Lower leg skin (tissue), 4 donors: ENCODE data around the gene SVEP1. TPM values are rescaled to one million over a fixed set of nuclear protein-coding genes. Genes with fewer than 3 reads are reported as not detected.
A peak's percentile ranks its signal among the peaks of the same experiment; 100 is the strongest.

Experiments
- DNase-seq, 2 donors: peaks; one replicate each; pipeline ENCODE4 v3.0.0-alpha.2; 2019; ENCODE audit warnings: low spot score in 2 of 2
- H3K4me3 ChIP-seq: fragments of 200-600 bp; sonication (generic); 2 replicates; pipeline ENCODE4 v1.5.1; 2017; ENCODE audit warnings: mild to moderate bottlenecking, low read depth; ENCODE audit not compliant: poor library complexity, severe bottlenecking
- CTCF ChIP-seq, 3 donors: fragments of 450-650 bp; IDR thresholded peaks; one replicate each; pipeline ENCODE4 v1.5.1; 2016; ENCODE audit warnings: antibody characterized with exemption in 3 of 3, mild to moderate bottlenecking in 3 of 3, moderate library complexity in 2 of 3
- POLR2A ChIP-seq, 2 donors: fragments of 450-650 bp; IDR thresholded peaks; one replicate each; pipeline ENCODE4 v1.6.1; 2016 to 2017; ENCODE audit warnings: antibody characterized with exemption in 2 of 2, mild to moderate bottlenecking in 1 of 2, moderate library complexity in 1 of 2
- WGBS, 2 donors: methylation state at CpG; one replicate each; pipeline ENCODE4 v1.1.5; 2018; 5-methylcytosine and 5-hydroxymethylcytosine counted together
- intact Hi-C: fragments of 100-400 bp; cut with DNase I; formaldehyde crosslinking; loops from one replicate; pipeline ENCODE4 v1.15.0; 2023; ENCODE audit warnings: low total_unique reads
- total RNA-seq, 4 donors: library from RNA; depleted of rRNA; stranded (reverse); fragments of >200 nt; gene quantifications; one replicate each; pipeline ENCODE4 v1.1.0, GENCODE V29; 2016

SVEP1 gene
- 10 to 100 TPM; 11.1 to 39.0 (median 14.7) TPM for total RNA-seq

GRCh38 chr9:110579034-110579861, at the start of gene SVEP1:
SVEP1 (minus strand) TSS chr9:110579741; CDS start chr9:110579543, 198 bp downstream.
- WGBS, 2 donors: 0 to 2% methylated on average over 25 to 27 of the region's 89 CpGs
- no peak for TF ChIP-seq POLR2A (IDR thresholded peaks at IDR 0.05)
- no peak for TF ChIP-seq CTCF (IDR thresholded peaks at IDR 0.05)
- intact Hi-C loops: no loop called here
- peak within 1 kb of the TSS; percentile 27 for H3K4me3 ChIP-seq
- DNase-seq: peak in 1 of 2 donors; percentile 85

GRCh38 chr9:110626101-110626829, 46.7 kb upstream of the SVEP1 start:
- TF ChIP-seq POLR2A (IDR thresholded peaks at IDR 0.05) (no peak), CTCF (IDR thresholded peaks at IDR 0.05) (no peak)
- 72 to 75% methylated on average over 9 of the region's 9 CpGs for WGBS, 2 donors
- H3K4me3 ChIP-seq: no peak overlapping the region
- intact Hi-C loops: no loop called here
- DNase-seq: no peak

GRCh38 chr9:110623462-110624025, 44.0 kb upstream of the SVEP1 start:
- peak in 1 of 2 donors; percentile 39 for DNase-seq
- no peak for TF ChIP-seq POLR2A (IDR thresholded peaks at IDR 0.05)
- no peak for TF ChIP-seq CTCF (IDR thresholded peaks at IDR 0.05)

DNA sequence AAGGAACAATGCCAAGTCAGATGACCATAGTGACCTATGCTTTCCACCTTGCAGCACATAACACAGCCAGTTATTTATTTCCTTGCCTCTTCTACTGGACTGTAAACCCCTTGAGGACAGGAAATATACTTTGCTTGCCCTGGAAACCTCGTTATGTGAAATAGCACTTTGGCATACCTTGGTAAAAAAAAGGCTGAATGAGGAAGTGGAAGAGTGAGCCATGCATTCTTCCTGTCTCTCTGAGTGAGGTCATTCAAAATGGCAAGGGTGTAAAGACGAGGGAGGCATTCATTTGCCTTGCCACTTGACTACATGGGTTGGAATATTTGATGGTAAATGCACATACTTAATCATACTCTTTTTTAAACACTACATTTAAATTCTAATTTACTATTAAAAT, 42.8 kb upstream of the SVEP1 start:
- 80% methylated on average over 2 of the region's 2 CpGs for WGBS, 2 donors
- H3K4me3 ChIP-seq: no peak overlapping the region
- no peak for TF ChIP-seq POLR2A (IDR thresholded peaks at IDR 0.05)
- TF ChIP-seq CTCF (IDR thresholded peaks at IDR 0.05): no peak
- intact Hi-C loops: no loop called here
- DNase-seq: no peak

More at GRCh38 chr9:110623462-110624025, 44.0 kb upstream of the SVEP1 start:
- intact Hi-C loops: no loop called here
- 19 to 27% methylated on average over 3 of the region's 3 CpGs for WGBS, 2 donors
- H3K4me3 ChIP-seq: no peak overlapping the region

GRCh38 chr9:110620726-110621125, 41.2 kb upstream of the SVEP1 start:
- TF ChIP-seq POLR2A (IDR thresholded peaks at IDR 0.05): no peak
- no peak for TF ChIP-seq CTCF (IDR thresholded peaks at IDR 0.05)
- WGBS, 2 donors: 20 to 25% methylated on average over 3 of the region's 3 CpGs
- H3K4me3 ChIP-seq: no peak overlapping the region
- no peak for DNase-seq
- intact Hi-C loops: no loop called here
